ENCODE results near the gene BICRAL.

GRCh38 chr6:42777126-42777822 is 4.6 kb upstream of the BICRAL start:
- TF ChIP-seq GATA2 (IDR thresholded peaks at IDR 0.05; ENCODE audit: low read depth, low read length) (no peak), GATA3 (IDR thresholded peaks at IDR 0.05; ENCODE audit: low read depth, low read length) (no peak)

All from SH-SY5Y (cell line).